ENCODE results near the gene FIBP. TPM values are rescaled to one million over a fixed set of nuclear protein-coding genes. Genes with fewer than 3 reads are reported as not detected.

The FIBP gene
- total RNA-seq, 1 experiment from 2014 or later: 105 TPM

GRCh38 chr11:65886826-65887722 is 1.2 kb downstream of the FIBP start:
- Histone ChIP-seq H4K20me1 (ENCODE audit: insufficient read depth) (0 out of 2 replicates have a peak, but pooled peaks cover 3% of the 10 kb centered on the region), H3K4me2 (peak overlapping the region; percentile 98), H3K4me3 (peak overlapping the region; percentile 80), H3K27ac (no peak overlapping the region), H3K9me3 (ENCODE audit: insufficient read depth, low read depth) (no peaks in the 10 kb centered on the region), H3K36me3 (ENCODE audit: low read depth) (peaks cover 18% of the 10 kb centered on the region; the same call in 1 of the 2 replicates), H3K79me2 (ENCODE audit: low read depth) (peaks cover 31% of the 10 kb centered on the region), H2AFZ (peak overlapping the region; percentile 94; the same call in 1 of the 2 replicates), H3F3A (ENCODE audit: insufficient read depth, low read depth) (peaks cover 57% of the 10 kb centered on the region), H3K4me1 (replicated peaks; ENCODE audit: insufficient read depth) (peaks cover 28% of the 10 kb centered on the region), H3K9me2 (ENCODE audit: insufficient read depth) (no peaks in the 10 kb centered on the region), H3K27me3 (ENCODE audit: insufficient read depth, low read depth) (no peaks in the 10 kb centered on the region)
- intact Hi-C loops (cut with micrococcal nuclease; ENCODE audit: unreplicated experiment): loop anchor here (5.0 to 10.0 kb wide), 2 partner anchors 178 to 250 kb away; partner anchors contain the start of gene SIPA1
- no peak for DNase-seq
- no peak for TF ChIP-seq CTCF (conservative IDR thresholded peaks at IDR 0.05)
- TF ChIP-seq EZH2 (IDR thresholded peaks at IDR 0.05; ENCODE audit: low read depth): no peak
- no TSS peak for BruUV-seq (replicated peaks)
- ChIA-PET CTCF (interaction anchor here (0.6 to 3.2 kb wide), 6 partner anchors 8 to 176 kb away, joined by 3 to 24 read pairs (median 8); partner anchors contain the start of gene MUS81), POLR2A (ENCODE audit: unreplicated experiment) (interaction anchor here (0.6 kb wide), 3 partner anchors 9 to 149 kb away, joined by 3 to 4 read pairs (median 4); no protein-coding TSS in a partner anchor)

GRCh38 chr11:65885808-65886536 is 2.3 kb downstream of the FIBP start:
- CTCF ChIA-PET: interaction anchor here (0.7 to 1.8 kb wide), 6 partner anchors 12 to 160 kb away, joined by 4 to 11 read pairs (median 8); no protein-coding TSS in a partner anchor
- Histone ChIP-seq H3K9me2 (ENCODE audit: insufficient read depth) (no peaks in the 10 kb centered on the region), H3K36me3 (ENCODE audit: low read depth) (peaks cover 18% of the 10 kb centered on the region; the same call in 1 of the 2 replicates), H3K4me2 (0 out of 2 replicates have a peak overlapping the region, but pooled peaks have one; percentile 98), H3K4me1 (replicated peaks; ENCODE audit: insufficient read depth) (peaks cover 28% of the 10 kb centered on the region), H3K9me3 (ENCODE audit: insufficient read depth, low read depth) (no peaks in the 10 kb centered on the region), H2AFZ (no peak overlapping the region), H3K79me2 (ENCODE audit: low read depth) (peaks cover 20% of the 10 kb centered on the region), H3K4me3 (no peak overlapping the region), H4K20me1 (ENCODE audit: insufficient read depth) (no peaks in the 10 kb centered on the region), H3K27ac (no peak overlapping the region), H3F3A (ENCODE audit: insufficient read depth, low read depth) (peaks cover 46% of the 10 kb centered on the region; the same call in 1 of the 2 replicates), H3K27me3 (ENCODE audit: insufficient read depth, low read depth) (no peaks in the 10 kb centered on the region)
- DNase-seq: no peak
- POLR2A ChIA-PET (ENCODE audit: unreplicated experiment): no interaction called here
- no TSS peak for BruUV-seq (replicated peaks)
- TF ChIP-seq CTCF (conservative IDR thresholded peaks at IDR 0.05) (no peak), EZH2 (IDR thresholded peaks at IDR 0.05; ENCODE audit: low read depth) (no peak)
- intact Hi-C loops (cut with micrococcal nuclease; ENCODE audit: unreplicated experiment): loop anchor here (5.0 to 10.0 kb wide), 2 partner anchors 179 to 249 kb away; partner anchors contain the start of gene SIPA1

GRCh38 chr11:65885231-65885630 is 3.0 kb downstream of the FIBP start:
- no peak for DNase-seq
- Histone ChIP-seq H3K27ac (no peak overlapping the region), H2AFZ (no peak overlapping the region), H4K20me1 (ENCODE audit: insufficient read depth) (no peaks in the 10 kb centered on the region), H3K27me3 (ENCODE audit: insufficient read depth, low read depth) (no peaks in the 10 kb centered on the region), H3K9me3 (ENCODE audit: insufficient read depth, low read depth) (no peaks in the 10 kb centered on the region), H3K79me2 (ENCODE audit: low read depth) (peaks cover 16% of the 10 kb centered on the region), H3K4me1 (replicated peaks; ENCODE audit: insufficient read depth) (peaks cover 28% of the 10 kb centered on the region), H3F3A (ENCODE audit: insufficient read depth, low read depth) (peaks cover 42% of the 10 kb centered on the region; the same call in 1 of the 2 replicates), H3K4me2 (no peak overlapping the region), H3K4me3 (no peak overlapping the region), H3K36me3 (ENCODE audit: low read depth) (peaks cover 18% of the 10 kb centered on the region; the same call in 1 of the 2 replicates), H3K9me2 (ENCODE audit: insufficient read depth) (no peaks in the 10 kb centered on the region)
- ChIA-PET CTCF (interaction anchor here (0.6 to 1.9 kb wide), 13 partner anchors 13 to 247 kb away, joined by 3 to 11 read pairs (median 5); partner anchors contain the start of genes KAT5 and SIPA1), POLR2A (ENCODE audit: unreplicated experiment) (interaction anchor here (0.5 to 1.0 kb wide), 7 partner anchors 14 to 1484 kb away, joined by 3 to 14 read pairs (median 5); no protein-coding TSS in a partner anchor)
- TF ChIP-seq CTCF (conservative IDR thresholded peaks at IDR 0.05) (no peak), EZH2 (IDR thresholded peaks at IDR 0.05; ENCODE audit: low read depth) (no peak)
- intact Hi-C loops (cut with micrococcal nuclease; ENCODE audit: unreplicated experiment): loop anchor here (5.0 to 10.0 kb wide), 2 partner anchors 180 to 248 kb away; partner anchors contain the start of gene SIPA1
- no TSS peak for BruUV-seq (replicated peaks)

Data from PC-9 (cell line).